GM19240 (cell line): ENCODE measurements around the gene TCAF2.
"Not testable (repeated sequence)": the region's sequence is repeated elsewhere in the genome, so short reads cannot be mapped to it uniquely, and the experiment has no call there.

ENCODE experiments used
- DNase-seq: peaks from one replicate; pipeline ENCODE4 v3.0.0; 2011; ENCODE audit warnings: low spot score; ENCODE audit not compliant: insufficient read length

Gene TCAF2

GRCh38 chr7:143620646-143621045 is at the start of gene TCAF2:
Gene TCAF2 (plus strand): TSS chr7:143620974.
- DNase-seq, result not testable (repeated sequence)

- DNase-seq, result not testable (repeated sequence)
Measured at GRCh38 chr7:143571501-143571900, 49.3 kb upstream of the TCAF2 start, which contains the start of gene CTAGE15. Gene CTAGE15 (plus strand): TSS chr7:143571801. CDS start chr7:143571818, 17 bp downstream.

- DNase-seq, result not testable (repeated sequence)
Measured at GRCh38 chr7:143588183-143588582, 32.6 kb upstream of the TCAF2 start.

- not testable (repeated sequence) for DNase-seq
Measured at GRCh38 chr7:143589897-143590296, 30.9 kb upstream of the TCAF2 start.

- not testable (repeated sequence) for DNase-seq
Measured at GRCh38 chr7:143598086-143598485, 22.7 kb upstream of the TCAF2 start.

- DNase-seq, result not testable (repeated sequence)
Measured at GRCh38 chr7:143603549-143603948, 17.2 kb upstream of the TCAF2 start.

- not testable (repeated sequence) for DNase-seq
Measured at GRCh38 chr7:143606088-143606487, 14.7 kb upstream of the TCAF2 start.

GRCh38 chr7:143615545-143615944 is 5.2 kb upstream of the TCAF2 start:
- not testable (repeated sequence) for DNase-seq

GRCh38 chr7:143617204-143617603 is 3.6 kb upstream of the TCAF2 start:
- DNase-seq, result not testable (repeated sequence)

GRCh38 chr7:143620058-143620457 is 716 bp upstream of the TCAF2 start:
- not testable (repeated sequence) for DNase-seq

GRCh38 chr7:143621175-143621574 is 401 bp downstream of the TCAF2 start:
- not testable (repeated sequence) for DNase-seq

- not testable (repeated sequence) for DNase-seq
Measured at GRCh38 chr7:143622130-143622529, 1.4 kb downstream of the TCAF2 start.

- not testable (repeated sequence) for DNase-seq
Measured at GRCh38 chr7:143630653-143631052, 9.9 kb downstream of the TCAF2 start.

GRCh38 chr7:143632506-143632905 is 11.7 kb downstream of the TCAF2 start:
- DNase-seq, result not testable (repeated sequence)

- not testable (repeated sequence) for DNase-seq
Measured at GRCh38 chr7:143633013-143633618, 12.3 kb downstream of the TCAF2 start.

- DNase-seq, result not testable (repeated sequence)
Measured at GRCh38 chr7:143635364-143636240, 14.8 kb downstream of the TCAF2 start.

GRCh38 chr7:143639372-143639771 is 18.6 kb downstream of the TCAF2 start:
- not testable (repeated sequence) for DNase-seq

- DNase-seq, result not testable (repeated sequence)
Measured at GRCh38 chr7:143640528-143641189, 19.9 kb downstream of the TCAF2 start.

- not testable (repeated sequence) for DNase-seq
Measured at GRCh38 chr7:143646598-143646997, 25.8 kb downstream of the TCAF2 start.

GRCh38 chr7:143649902-143650301 is 29.1 kb downstream of the TCAF2 start:
- not testable (repeated sequence) for DNase-seq

- DNase-seq, result not testable (repeated sequence)
Measured at GRCh38 chr7:143650447-143650846, 29.7 kb downstream of the TCAF2 start.
